Aorta (tissue), 5 donors: ENCODE data around the gene CDC42EP3. TPM values are rescaled to one million over a fixed set of nuclear protein-coding genes. Genes with fewer than 3 reads are reported as not detected.
A peak's percentile ranks its signal among the peaks of the same experiment; 100 is the strongest.

ENCODE experiments used
- ATAC-seq: fragments of 200-7000 bp; cut with Tn5 transposase; one replicate; pipeline ENCODE4 v1.9.1; 2022; ENCODE audit warnings: moderate library complexity; ENCODE audit not compliant: low FRiP score
- DNase-seq, 2 donors: peaks; one replicate each; pipeline ENCODE4 v3.0.0-alpha.2; 2020
- H3K27ac ChIP-seq, 2 donors: one replicate each; pipeline ENCODE4 v1.5.1; 2013; ENCODE audit warnings: low read length in 2 of 2, mild to moderate bottlenecking in 2 of 2, moderate library complexity in 2 of 2, control low read depth in 1 of 2, inconsistent platforms in 1 of 2, low read depth in 1 of 2
- H3K27me3 ChIP-seq, 2 donors: one replicate each; pipeline ENCODE4 v1.6.1; 2013; ENCODE audit warnings: control low read depth in 1 of 2, low read length in 1 of 2, mild to moderate bottlenecking in 1 of 2, moderate library complexity in 1 of 2; ENCODE audit not compliant: insufficient read depth in 2 of 2, control insufficient read depth in 1 of 2
- H3K36me3 ChIP-seq, 2 donors: one replicate each; pipeline ENCODE4 v1.6.1; 2013; ENCODE audit warnings: control low read depth in 1 of 2, low read length in 1 of 2, mild to moderate bottlenecking in 1 of 2; ENCODE audit not compliant: insufficient read depth in 2 of 2, control insufficient read depth in 1 of 2
- H3K4me1 ChIP-seq, 2 donors: one replicate each; pipeline ENCODE4 v1.6.1; 2013; ENCODE audit warnings: low read length in 2 of 2, control low read depth in 1 of 2, mild to moderate bottlenecking in 1 of 2, moderate library complexity in 1 of 2; ENCODE audit not compliant: insufficient read depth in 2 of 2, control insufficient read depth in 1 of 2
- H3K4me3 ChIP-seq, 2 donors: one replicate each; pipeline ENCODE4 v1.5.1; 2013; ENCODE audit warnings: low read length in 2 of 2, control low read depth in 1 of 2, mild to moderate bottlenecking in 1 of 2
- H3K9me3 ChIP-seq: one replicate; pipeline ENCODE4 v1.6.1; 2013; ENCODE audit warnings: mild to moderate bottlenecking, low read length; ENCODE audit not compliant: control insufficient read depth
- WGBS, 2 donors: extraction: QIAGEN DNeasy Blood & Tissue Kit; methylation state at CpG; one replicate each; pipeline ENCODE4 v1.1.7; 2013; 5-methylcytosine and 5-hydroxymethylcytosine counted together
- intact Hi-C, 2 donors: fragments of 100-400 bp; cut with DNase I; formaldehyde crosslinking; loops; one replicate each; pipeline versions ENCODE4 v1.14.2 to v1.15.0; 2022
- polyA plus RNA-seq, 2 donors: library from polyadenylated mRNA; stranded (reverse); fragments of 200-250 nt; gene quantifications; one replicate each; pipeline ENCODE4 v1.2.3, GENCODE V29; 2013
- total RNA-seq, 2 donors: library from RNA; stranded (reverse); fragmentation: NEBNext Ultra II Directional; extraction: Animal tissue kit (Norgen Biotek cat#: 25700); gene quantifications; one replicate each; pipeline ENCODE4 v1.2.1, GENCODE V29; 2021
- donor health status: healthy with polysubstance abuse.
- donor health status: Bipolar disorder and iron deficiency.
- donor health status: DM: no; HTN: no; CAD: no.
- donor health status: DM: no; HTN: no; CAD: no.
- donor health status: DM: yes; HTN: yes; CAD: no.

CDC42EP3 gene
- total and polyA plus RNA-seq, 4 donors: 12.6 to 94.8 (median 41.5) TPM

DNA sequence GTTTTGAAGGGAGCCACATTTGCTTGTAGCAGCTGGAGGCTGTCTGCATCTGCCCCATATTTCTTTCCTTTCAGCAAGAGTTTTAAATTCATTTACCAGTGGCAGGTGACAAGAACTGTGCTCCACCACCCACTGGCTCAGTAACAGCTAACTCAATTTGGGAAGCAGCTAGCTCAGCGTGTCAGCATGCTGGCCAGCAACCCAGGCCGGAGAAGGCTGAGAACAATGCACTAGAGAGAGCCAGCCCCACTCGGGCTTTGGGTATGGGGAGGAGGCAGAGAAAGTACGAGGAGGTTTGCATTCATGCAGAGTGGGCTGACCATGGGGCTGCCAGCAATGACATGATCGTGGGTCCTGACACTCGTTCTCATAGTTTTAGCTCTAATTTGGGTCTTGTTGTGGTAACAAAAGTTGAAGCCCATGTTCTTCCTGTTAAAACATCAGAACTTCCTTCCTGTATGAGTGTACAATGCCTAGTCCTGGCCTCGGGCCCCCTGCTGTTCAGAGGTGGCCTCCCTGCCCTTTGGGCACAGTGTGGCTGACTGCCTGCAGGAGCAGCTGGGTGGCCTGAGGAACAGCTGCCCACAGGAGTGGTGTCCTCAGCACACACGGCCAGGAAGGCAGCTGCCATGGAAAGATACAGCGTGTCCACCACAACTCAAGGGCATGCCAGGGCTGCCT lies 23.0 kb downstream of the CDC42EP3 start:
- H3K36me3 ChIP-seq: peaks cover under 1 to 2% of the 10 kb centered on the region in 2 donors
- no peak overlapping the region for H3K4me3 ChIP-seq
- WGBS, 2 donors: 20 to 22% methylated on average over 9 of the region's 9 CpGs
- peak; percentile 85 for ATAC-seq
- no peaks in the 10 kb centered on the region for H3K27me3 ChIP-seq
- peaks cover 0 to 3% of the 10 kb centered on the region in 2 donors for H3K4me1 ChIP-seq
- peak; percentile 81 to 85 for DNase-seq
- no peaks in the 10 kb centered on the region for H3K9me3 ChIP-seq
- peak overlapping the region; percentile 11 to 35 for H3K27ac ChIP-seq
- intact Hi-C loops: no loop called here

DNA sequence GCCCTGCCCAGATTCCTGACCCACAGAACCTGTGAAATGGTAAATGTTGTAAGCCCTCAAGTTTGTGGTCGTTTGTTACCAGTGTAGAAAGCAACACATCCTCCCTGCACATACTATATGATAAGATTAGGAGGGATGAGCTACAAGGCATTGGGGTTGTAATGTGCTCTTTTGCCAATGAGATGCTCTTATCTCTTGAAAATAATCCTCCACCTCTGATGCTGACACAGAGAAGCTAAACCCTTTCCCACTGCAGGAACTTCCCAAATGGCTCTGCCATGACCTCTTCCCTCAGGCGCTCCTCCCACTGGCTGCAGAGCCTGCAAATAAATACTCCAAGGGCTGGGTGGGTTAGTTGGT lies 23.5 kb downstream of the CDC42EP3 start:
- WGBS, 2 donors: 82 to 92% methylated on average over 2 of the region's 2 CpGs
- intact Hi-C loops: no loop called here
- H3K27ac ChIP-seq: peak overlapping the region in 1 of 2 donors; percentile 14

DNA sequence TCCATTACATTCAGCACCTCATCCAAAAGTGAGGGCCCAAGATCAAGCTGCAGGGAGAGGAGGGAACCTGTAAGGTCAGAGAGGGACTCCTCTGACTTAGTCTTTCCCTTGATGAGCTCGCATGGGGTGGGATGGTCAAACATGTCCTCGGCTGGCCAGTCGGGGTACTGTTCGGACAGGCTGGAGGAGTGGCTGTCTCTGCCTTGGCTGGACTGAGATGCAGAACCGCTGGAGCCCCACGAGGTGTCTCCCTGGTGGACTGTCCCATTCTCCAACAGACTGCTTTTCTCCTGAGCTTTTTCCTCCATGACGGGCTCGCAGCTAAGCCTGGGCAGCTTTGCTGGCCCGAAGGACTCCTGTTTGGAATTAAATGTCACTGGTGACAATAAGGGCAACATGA lies 25.6 kb downstream of the CDC42EP3 start:
- DNase-seq (no peak), ATAC-seq (no peak)
- intact Hi-C loops: no loop called here
- H3K9me3 ChIP-seq: no peaks in the 10 kb centered on the region
- H3K27ac ChIP-seq: no peak overlapping the region
- H3K27me3 ChIP-seq: no peaks in the 10 kb centered on the region
- H3K36me3 ChIP-seq: peaks cover 3 to 4% of the 10 kb centered on the region in 2 donors
- WGBS, 2 donors: 94% methylated on average over 9 of the region's 9 CpGs
- peaks cover 4 to 10% of the 10 kb centered on the region in 2 donors for H3K4me1 ChIP-seq
- H3K4me3 ChIP-seq: no peak overlapping the region

More for the DNA sequence above, 23.5 kb downstream of the CDC42EP3 start:
- peaks cover 2 to 4% of the 10 kb centered on the region in 2 donors for H3K36me3 ChIP-seq
- no peak overlapping the region for H3K4me3 ChIP-seq
- no peak for ATAC-seq
- H3K27me3 ChIP-seq: no peaks in the 10 kb centered on the region
- peaks cover 0 to 6% of the 10 kb centered on the region in 2 donors for H3K4me1 ChIP-seq
- no peaks in the 10 kb centered on the region for H3K9me3 ChIP-seq
- DNase-seq: no peak

DNA sequence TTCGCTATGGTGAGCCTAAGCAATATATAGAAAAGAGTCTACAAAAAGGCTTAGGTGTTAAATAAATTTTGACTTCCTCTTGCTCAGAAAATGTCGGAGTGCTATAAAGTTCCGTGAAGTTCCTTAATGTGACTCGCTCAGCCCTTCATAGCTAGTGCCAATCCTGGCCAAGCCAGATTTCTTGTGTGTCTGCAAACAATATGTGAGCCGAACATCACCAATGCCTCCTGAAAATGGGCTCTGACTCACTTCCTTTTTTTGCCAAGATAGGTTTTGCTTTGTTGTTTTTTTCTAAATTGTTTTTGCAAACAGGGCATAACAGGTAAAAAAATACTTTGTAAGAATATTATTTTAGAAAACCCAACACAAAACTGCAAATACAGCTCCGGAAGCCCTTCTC lies 26.1 kb downstream of the CDC42EP3 start:
- H3K27ac ChIP-seq: no peak overlapping the region
- H3K27me3 ChIP-seq: no peaks in the 10 kb centered on the region
- peaks cover 3 to 4% of the 10 kb centered on the region in 2 donors for H3K36me3 ChIP-seq
- H3K4me1 ChIP-seq: peaks cover 4 to 10% of the 10 kb centered on the region in 2 donors
- intact Hi-C loops: no loop called here
- no peaks in the 10 kb centered on the region for H3K9me3 ChIP-seq
- WGBS, 2 donors: 67 to 70% methylated on average over 6 of the region's 6 CpGs
- DNase-seq (no peak), ATAC-seq (no peak)
- no peak overlapping the region for H3K4me3 ChIP-seq

DNA sequence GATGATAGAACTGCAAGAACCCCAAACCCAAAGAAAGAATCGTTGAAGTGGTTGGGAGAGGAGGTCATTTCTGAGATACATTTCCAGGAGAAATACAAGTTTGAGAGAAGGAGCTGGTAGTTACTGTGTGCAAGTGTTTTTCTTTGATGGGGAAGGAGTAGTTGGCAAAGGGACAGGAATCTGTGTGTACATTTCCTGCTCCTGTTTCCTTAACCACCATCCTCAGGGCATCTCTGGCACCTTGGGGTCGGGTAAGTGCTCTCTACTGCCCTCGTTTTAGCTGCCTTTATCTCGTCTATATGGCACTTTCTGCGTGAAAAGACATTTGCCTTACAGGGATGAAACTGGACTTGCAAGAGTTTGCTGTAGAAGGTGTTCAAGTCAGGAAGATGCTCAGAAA lies 27.3 kb downstream of the CDC42EP3 start:
- Histone ChIP-seq H3K4me1 (peaks cover 4 to 10% of the 10 kb centered on the region in 2 donors), H3K27ac (no peak overlapping the region), H3K36me3 (peaks cover 3 to 4% of the 10 kb centered on the region in 2 donors), H3K27me3 (no peaks in the 10 kb centered on the region), H3K4me3 (no peak overlapping the region), H3K9me3 (no peaks in the 10 kb centered on the region)
- DNase-seq (no peak), ATAC-seq (no peak)
- intact Hi-C loops: no loop called here
- WGBS, 2 donors: 83 to 88% methylated on average over 5 of the region's 5 CpGs

DNA sequence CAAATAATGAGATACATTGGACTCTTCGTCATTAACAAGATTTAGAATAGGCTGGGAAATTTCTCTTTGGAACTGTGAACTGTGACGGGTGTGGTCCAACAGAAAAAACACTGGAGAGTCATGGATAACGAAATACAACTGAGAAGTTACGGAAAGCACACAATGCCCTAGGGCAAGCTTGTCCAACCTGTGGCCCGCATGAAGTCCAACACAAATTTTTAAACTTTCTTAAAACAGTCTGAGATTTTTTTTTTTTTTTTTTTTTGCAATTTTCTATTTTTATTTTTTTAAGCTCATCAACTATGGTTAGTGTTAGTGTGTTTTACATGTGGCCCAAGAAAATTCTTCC lies 27.7 kb downstream of the CDC42EP3 start:
- peaks cover 3 to 4% of the 10 kb centered on the region in 2 donors for H3K36me3 ChIP-seq
- peaks cover 4 to 10% of the 10 kb centered on the region in 2 donors for H3K4me1 ChIP-seq
- 92% methylated on average over 5 of the region's 5 CpGs for WGBS, 2 donors
- intact Hi-C loops: no loop called here
- H3K9me3 ChIP-seq: no peaks in the 10 kb centered on the region
- no peak overlapping the region for H3K4me3 ChIP-seq
- H3K27me3 ChIP-seq: no peaks in the 10 kb centered on the region
- H3K27ac ChIP-seq: no peak overlapping the region
- ATAC-seq (no peak), DNase-seq (no peak)

DNA sequence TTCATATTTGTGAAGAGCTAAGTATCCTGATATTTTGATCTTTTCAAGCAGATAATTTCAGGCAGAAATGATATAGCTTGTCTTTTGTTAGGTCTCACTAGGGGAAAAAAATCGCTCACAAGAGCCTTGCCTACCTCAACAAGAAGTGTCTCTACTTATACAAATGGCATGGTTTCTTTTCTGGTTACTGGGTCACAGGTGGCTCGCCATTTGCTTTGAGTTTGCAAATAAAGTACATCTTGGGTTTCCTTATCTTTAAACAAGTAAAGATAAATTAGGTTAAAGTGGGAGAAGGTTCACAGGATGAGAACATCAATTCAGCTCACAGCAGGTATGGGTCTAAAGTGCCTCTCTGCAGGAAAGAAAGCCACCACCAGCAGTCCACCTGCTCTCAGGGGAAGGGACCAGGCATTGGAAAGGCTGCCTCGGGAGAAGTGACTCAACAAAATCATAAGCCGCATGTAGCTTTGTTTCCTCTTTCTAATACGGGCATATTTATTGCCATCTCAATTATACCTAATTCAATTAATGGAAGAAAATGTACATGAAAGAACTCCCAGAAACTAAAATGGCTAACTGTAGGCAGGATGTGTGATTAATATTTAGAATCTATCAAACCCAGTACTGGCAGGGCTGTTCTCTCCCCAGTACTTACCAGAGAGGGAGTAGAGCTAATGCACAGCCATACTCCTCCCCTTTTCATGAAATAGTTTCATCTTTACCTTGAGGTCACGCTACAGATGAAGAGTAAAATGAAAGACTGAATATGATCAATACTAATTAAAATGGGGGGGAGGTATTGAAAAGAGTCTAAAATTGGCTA lies 28.3 kb downstream of the CDC42EP3 start:
- DNase-seq (no peak), ATAC-seq (no peak)
- intact Hi-C loops: no loop called here
- 93 to 94% methylated on average over 6 of the region's 6 CpGs for WGBS, 2 donors
- Histone ChIP-seq H3K9me3 (no peaks in the 10 kb centered on the region), H3K36me3 (peaks cover 3 to 4% of the 10 kb centered on the region in 2 donors), H3K4me3 (no peak overlapping the region), H3K27me3 (no peaks in the 10 kb centered on the region), H3K4me1 (peaks cover 4 to 10% of the 10 kb centered on the region in 2 donors), H3K27ac (no peak overlapping the region)

DNA sequence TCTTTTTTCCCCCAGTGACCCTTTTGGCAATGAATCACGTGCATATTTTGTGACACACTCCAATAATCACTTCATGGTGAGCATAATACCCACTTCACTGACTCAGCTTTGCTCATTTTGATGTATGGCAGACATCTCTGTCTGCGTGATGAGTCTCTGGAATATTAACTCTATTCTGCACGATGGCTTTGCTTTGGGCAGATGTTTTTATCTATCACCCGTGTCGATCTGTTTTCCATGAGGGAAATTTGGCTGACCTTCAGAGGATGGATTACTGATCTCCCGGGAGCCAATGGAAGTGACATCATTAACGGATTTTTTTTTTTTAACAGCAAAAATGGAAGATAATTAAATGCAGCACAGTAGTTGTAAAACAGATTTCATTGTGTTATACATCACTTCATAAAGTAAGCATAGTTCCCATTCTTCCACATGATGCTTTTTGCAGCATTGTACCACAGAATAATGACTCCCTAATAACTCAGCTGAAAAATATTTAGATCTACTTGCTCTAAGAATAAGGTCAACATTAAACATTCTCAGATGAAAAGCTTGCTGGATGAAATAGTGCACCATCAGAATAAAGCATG lies 29.8 kb downstream of the CDC42EP3 start:
- WGBS, 2 donors: 60 to 66% methylated on average over 7 of the region's 7 CpGs
- H3K27ac ChIP-seq: no peak overlapping the region

More for the DNA sequence above, 29.8 kb downstream of the CDC42EP3 start:
- no peak for DNase-seq
- peaks cover 3 to 4% of the 10 kb centered on the region in 2 donors for H3K36me3 ChIP-seq
- H3K4me1 ChIP-seq: peaks cover 4 to 10% of the 10 kb centered on the region in 2 donors
- H3K4me3 ChIP-seq: no peak overlapping the region
- ATAC-seq: no peak
- H3K27me3 ChIP-seq: no peaks in the 10 kb centered on the region
- H3K9me3 ChIP-seq: no peaks in the 10 kb centered on the region
- intact Hi-C loops: no loop called here
